Measurements from ENCODE around the gene CERT1.

- TF ChIP-seq CTCF (IDR thresholded peaks at IDR 0.05) (no peak), POLR2AphosphoS5 (IDR thresholded peaks at IDR 0.05) (no peak)
Measured at GRCh38 chr5:75545131-75545530, 33.7 kb upstream of the CERT1 start.

All from prostate gland (tissue), 2 donors.